OCI-LY7 (cell line): ENCODE measurements around the gene UGCG. TPM values are rescaled to one million over a fixed set of nuclear protein-coding genes. Genes with fewer than 3 reads are reported as not detected.

Experiments
- BruUV-seq: library from RNA; stranded (reverse); fragments of 400-500 nt; replicated peaks from 2 replicates; lab custom pipeline; 2021; lab: Mats Ljungman, UMichigan
- CTCF ChIA-PET: fragments of 300-600 bp; sonication (Branson Sonifier 250); formaldehyde crosslinking; loops from one replicate; lab custom pipeline; 2022; ENCODE audit warnings: antibody characterized with exemption; ENCODE audit not compliant: unreplicated experiment; lab: Charles Lee
- POLR2A ChIA-PET: fragments of 300-600 bp; sonication (Branson Sonifier 250); formaldehyde crosslinking; loops from one replicate; lab custom pipeline; 2022; ENCODE audit warnings: antibody characterized with exemption; lab: Charles Lee
- DNase-seq: peaks from one replicate; pipeline ENCODE4 v3.0.0-alpha.2; 2015; ENCODE audit warnings: low spot score
- H2AFZ ChIP-seq: fragments of 200-600 bp; sonication (generic), shearing (Covaris generic); 2 replicates; pipeline ENCODE4 v1.6.1; 2014; ENCODE audit warnings: mild to moderate bottlenecking, antibody characterized with exemption, low read length, moderate library complexity
- H3K27ac ChIP-seq: fragments of 200-600 bp; sonication (generic); 2 replicates; pipeline ENCODE4 v1.5.1; 2014; ENCODE audit warnings: mixed run types, low read depth, mild to moderate bottlenecking, moderate library complexity, low read length, inconsistent platforms; ENCODE audit not compliant: poor library complexity, severe bottlenecking
- H3K36me3 ChIP-seq: fragments of 200-600 bp; sonication (generic); 2 replicates; pipeline ENCODE4 v1.6.1; 2014; ENCODE audit warnings: mild to moderate bottlenecking, antibody characterized with exemption, low read length, moderate library complexity, mixed read lengths; ENCODE audit not compliant: insufficient read depth
- H3K4me1 ChIP-seq: fragments of 200-600 bp; sonication (generic); 2 replicates; pipeline ENCODE4 v1.5.1; 2014; ENCODE audit warnings: mild to moderate bottlenecking, low read length; ENCODE audit not compliant: insufficient read depth, poor library complexity, severe bottlenecking
- H3K4me2 ChIP-seq: fragments of 200-600 bp; sonication (generic); 2 replicates; pipeline ENCODE4 v1.6.1; 2014; ENCODE audit warnings: mild to moderate bottlenecking, low read length
- H3K4me3 ChIP-seq: fragments of 200-600 bp; sonication (generic); 2 replicates; pipeline ENCODE4 v1.5.1; 2014; ENCODE audit warnings: mild to moderate bottlenecking, low read depth, low read length; ENCODE audit not compliant: poor library complexity, severe bottlenecking
- H3K79me2 ChIP-seq: fragments of 200-600 bp; sonication (generic); 2 replicates; pipeline ENCODE4 v1.6.1; 2016; ENCODE audit warnings: low read depth, mild to moderate bottlenecking, low read length, moderate library complexity, mixed read lengths; ENCODE audit not compliant: insufficient read depth
- H3K9me2 ChIP-seq: fragments of 200-600 bp; sonication (generic); 2 replicates; pipeline ENCODE4 v1.6.1; 2016; ENCODE audit warnings: mild to moderate bottlenecking, low read length, mixed read lengths; ENCODE audit not compliant: insufficient read depth
- H3K9me3 ChIP-seq: fragments of 200-600 bp; sonication (generic); 2 replicates; pipeline ENCODE4 v1.6.1; 2014; ENCODE audit warnings: mild to moderate bottlenecking, mixed run types, low read length, mixed read lengths
- H4K20me1 ChIP-seq: fragments of 200-600 bp; sonication (generic); 2 replicates; pipeline ENCODE4 v1.6.1; 2014; ENCODE audit warnings: mild to moderate bottlenecking, antibody characterized with exemption, low read length, moderate library complexity, mixed read lengths; ENCODE audit not compliant: insufficient read depth
- EZH2phosphoT487 ChIP-seq: fragments of 200-600 bp; sonication (generic); IDR thresholded peaks from 2 replicates; pipeline ENCODE4 v1.6.1; 2018; ENCODE audit warnings: low read depth, borderline replicate concordance, mild to moderate bottlenecking, mixed run types, antibody characterized with exemption, low read length, moderate library complexity, mixed read lengths
- intact Hi-C: fragments of 100-400 bp; cut with micrococcal nuclease; formaldehyde crosslinking; loops from one replicate; pipeline ENCODE4 v1.10.0; 2022; ENCODE audit not compliant: unreplicated experiment
- total RNA-seq, 2 experiments: library from RNA; depleted of rRNA in 1 of 2; stranded (reverse); fragments of >200 nt in 1 of 2; shearing (Covaris generic) in 1 of 2; gene quantifications; 2 replicates each; pipeline ENCODE4 v1.2.3, GENCODE V29; 2014 to 2022
- TF ChIP-seq, protein P1 (sequence below): fragments of 200-600 bp; sonication (generic); conservative IDR thresholded peaks from 2 replicates; pipeline ENCODE4 v1.5.1; 2014; ENCODE audit warnings: mild to moderate bottlenecking, antibody characterized with exemption, low read length, moderate library complexity, mixed read lengths

Gene UGCG
- total RNA-seq, 2 experiments from 2014 or later: 12.9 to 14.7 TPM

DNA sequence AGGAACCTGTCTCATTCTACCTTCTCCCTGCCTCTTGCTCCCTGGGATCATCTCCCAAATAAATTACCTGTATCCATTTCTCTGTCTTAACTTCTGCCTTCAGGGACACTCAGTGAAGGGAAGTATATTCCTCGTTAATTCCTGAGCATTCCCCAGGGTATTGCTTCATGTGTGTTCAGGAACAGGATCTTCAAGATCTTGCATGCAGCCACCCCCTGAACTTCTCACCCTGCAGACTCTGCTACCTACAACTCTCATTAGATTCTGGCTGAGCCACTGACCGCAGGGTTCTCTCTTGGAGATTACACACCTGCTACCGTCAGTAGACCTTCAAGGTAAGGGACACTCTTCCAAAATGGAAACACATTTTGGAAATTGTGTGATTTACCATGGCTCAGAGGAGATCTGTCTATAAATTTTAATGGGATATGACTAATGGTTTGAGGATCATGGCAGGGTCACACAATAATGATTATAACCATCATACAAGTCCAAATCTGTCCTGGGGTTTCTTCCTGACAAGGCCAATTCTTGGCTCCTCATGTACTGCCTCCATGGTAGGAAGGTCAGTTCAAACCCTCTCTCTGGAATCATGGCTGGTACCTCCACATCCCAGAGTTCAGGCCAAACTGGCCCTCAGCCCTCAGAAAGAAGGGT is 38.9 kb upstream of the UGCG start:
- no peaks in the 10 kb centered on the region for H4K20me1 ChIP-seq
- H3K4me1 ChIP-seq: no peaks in the 10 kb centered on the region
- no peak overlapping the region for H2AFZ ChIP-seq
- H3K27ac ChIP-seq: no peak overlapping the region
- H3K4me2 ChIP-seq: no peak overlapping the region
- ChIA-PET POLR2A (no interaction called here), CTCF (no interaction called here)
- no peak for TF ChIP-seq EZH2phosphoT487
- TF ChIP-seq, protein P1, sequence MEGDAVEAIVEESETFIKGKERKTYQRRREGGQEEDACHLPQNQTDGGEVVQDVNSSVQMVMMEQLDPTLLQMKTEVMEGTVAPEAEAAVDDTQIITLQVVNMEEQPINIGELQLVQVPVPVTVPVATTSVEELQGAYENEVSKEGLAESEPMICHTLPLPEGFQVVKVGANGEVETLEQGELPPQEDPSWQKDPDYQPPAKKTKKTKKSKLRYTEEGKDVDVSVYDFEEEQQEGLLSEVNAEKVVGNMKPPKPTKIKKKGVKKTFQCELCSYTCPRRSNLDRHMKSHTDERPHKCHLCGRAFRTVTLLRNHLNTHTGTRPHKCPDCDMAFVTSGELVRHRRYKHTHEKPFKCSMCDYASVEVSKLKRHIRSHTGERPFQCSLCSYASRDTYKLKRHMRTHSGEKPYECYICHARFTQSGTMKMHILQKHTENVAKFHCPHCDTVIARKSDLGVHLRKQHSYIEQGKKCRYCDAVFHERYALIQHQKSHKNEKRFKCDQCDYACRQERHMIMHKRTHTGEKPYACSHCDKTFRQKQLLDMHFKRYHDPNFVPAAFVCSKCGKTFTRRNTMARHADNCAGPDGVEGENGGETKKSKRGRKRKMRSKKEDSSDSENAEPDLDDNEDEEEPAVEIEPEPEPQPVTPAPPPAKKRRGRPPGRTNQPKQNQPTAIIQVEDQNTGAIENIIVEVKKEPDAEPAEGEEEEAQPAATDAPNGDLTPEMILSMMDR: no peak
- BruUV-seq: no TSS peak
- no peaks in the 10 kb centered on the region for H3K9me3 ChIP-seq
- intact Hi-C loops: no loop called here
- H3K4me3 ChIP-seq: no peak overlapping the region
- no peak for DNase-seq
- H3K9me2 ChIP-seq: no peaks in the 10 kb centered on the region
- no peaks in the 10 kb centered on the region for H3K36me3 ChIP-seq
- H3K79me2 ChIP-seq: no peaks in the 10 kb centered on the region

DNA sequence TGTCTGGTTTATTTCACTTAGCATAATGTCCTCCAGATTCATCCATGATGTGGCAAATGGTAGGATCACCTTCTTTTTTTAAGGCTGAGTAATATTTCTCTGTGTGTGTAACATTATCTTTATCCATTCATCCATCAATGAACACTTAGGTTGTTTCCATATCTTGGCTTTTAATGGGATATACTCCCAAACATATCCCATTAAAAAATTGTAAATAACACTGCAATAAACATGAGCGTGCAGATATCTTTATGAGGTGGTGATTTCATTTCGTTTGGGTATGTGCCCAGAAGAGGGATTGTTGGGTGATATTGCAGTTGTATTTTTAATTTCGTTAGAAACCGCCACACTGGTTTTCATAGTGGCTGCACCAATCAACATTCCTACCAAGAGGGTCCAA is 36.2 kb upstream of the UGCG start:
- no peak overlapping the region for H3K4me2 ChIP-seq
- H3K4me3 ChIP-seq: no peak overlapping the region
- H4K20me1 ChIP-seq: no peaks in the 10 kb centered on the region
- no peaks in the 10 kb centered on the region for H3K4me1 ChIP-seq
- CTCF ChIA-PET: no interaction called here
- H3K79me2 ChIP-seq: no peaks in the 10 kb centered on the region
- TF ChIP-seq, protein P1: no peak
- no peak for TF ChIP-seq EZH2phosphoT487
- no peaks in the 10 kb centered on the region for H3K36me3 ChIP-seq
- DNase-seq: no peak
- BruUV-seq: no TSS peak
- no peaks in the 10 kb centered on the region for H3K9me2 ChIP-seq
- H3K9me3 ChIP-seq: no peaks in the 10 kb centered on the region
- no peak overlapping the region for H2AFZ ChIP-seq
- POLR2A ChIA-PET: no interaction called here
- no peak overlapping the region for H3K27ac ChIP-seq
- intact Hi-C loops: no loop called here

DNA sequence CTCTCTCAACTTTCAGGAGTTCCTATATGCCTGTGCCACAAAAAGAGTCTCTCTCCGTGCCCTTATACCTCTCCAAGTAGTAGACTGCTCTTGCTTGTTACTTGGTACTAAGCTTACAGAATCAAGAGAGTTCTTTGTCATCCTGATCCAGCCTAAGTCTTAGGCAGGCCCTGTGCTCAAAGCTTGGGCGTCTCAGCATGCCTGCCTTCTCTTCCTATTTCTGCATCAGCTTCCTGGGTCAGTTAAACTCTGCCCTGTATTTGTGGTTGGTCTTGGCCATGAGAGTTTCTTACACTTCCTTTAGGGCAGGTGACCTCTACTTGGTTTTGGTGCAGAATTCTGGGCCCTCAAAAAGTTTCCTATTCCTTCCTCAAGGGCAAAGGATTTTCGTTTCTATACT is 33.0 kb upstream of the UGCG start:
- H3K36me3 ChIP-seq: no peaks in the 10 kb centered on the region
- no peak overlapping the region for H3K4me2 ChIP-seq
- intact Hi-C loops: no loop called here
- no peak for DNase-seq
- ChIA-PET POLR2A (interaction anchor here (0.6 kb wide), 1 partner anchor 540 kb away, joined by 4 read pairs; no protein-coding TSS in a partner anchor), CTCF (no interaction called here)
- H3K4me1 ChIP-seq: no peaks in the 10 kb centered on the region
- no peak overlapping the region for H2AFZ ChIP-seq
- BruUV-seq: no TSS peak
- TF ChIP-seq, protein P1: no peak
- no peak for TF ChIP-seq EZH2phosphoT487
- H4K20me1 ChIP-seq: no peaks in the 10 kb centered on the region
- H3K9me3 ChIP-seq: no peaks in the 10 kb centered on the region
- no peaks in the 10 kb centered on the region for H3K79me2 ChIP-seq
- no peak overlapping the region for H3K27ac ChIP-seq
- no peak overlapping the region for H3K4me3 ChIP-seq
- no peaks in the 10 kb centered on the region for H3K9me2 ChIP-seq
